SK-N-SH treated with all-trans-retinoic acid at 6 μM for 48 hours (cell line): ENCODE measurements around the gene LIN28B.

Experiments used
- CREB5 ChIP-seq: fragments of 250-450 bp; sonication (Bioruptor Pico); IDR thresholded peaks from 2 replicates; pipeline ENCODE4 v1.5.1; 2020; ENCODE audit warnings: low read depth, mild to moderate bottlenecking, moderate library complexity
- CSDC2 ChIP-seq: fragments of 250-450 bp; sonication (Bioruptor Pico); IDR thresholded peaks from 2 replicates; pipeline ENCODE4 v1.5.0; 2020; ENCODE audit warnings: mild to moderate bottlenecking, moderate library complexity
- CSRNP3 ChIP-seq: fragments of 250-450 bp; sonication (Bioruptor Pico); IDR thresholded peaks from 2 replicates; pipeline ENCODE4 v1.5.1; 2021; ENCODE audit warnings: mild to moderate bottlenecking, moderate library complexity
- ESRRG ChIP-seq: fragments of 250-450 bp; sonication (Bioruptor Pico); IDR thresholded peaks from 2 replicates; pipeline ENCODE4 v1.6.1; 2021; ENCODE audit warnings: mild to moderate bottlenecking
- GLIS3 ChIP-seq: fragments of 250-450 bp; sonication (Bioruptor Pico); IDR thresholded peaks from 2 replicates; pipeline ENCODE4 v1.5.0; 2020; ENCODE audit warnings: mild to moderate bottlenecking, moderate library complexity
- ISL1 ChIP-seq: fragments of 250-450 bp; sonication (Bioruptor Pico); IDR thresholded peaks from 2 replicates; pipeline ENCODE4 v2.1.2; 2022; ENCODE audit warnings: mild to moderate bottlenecking, moderate library complexity
- OSR1 ChIP-seq: fragments of 250-450 bp; sonication (Bioruptor Pico); IDR thresholded peaks from 2 replicates; pipeline ENCODE4 v1.8.0; 2022; ENCODE audit warnings: moderate library complexity, mild to moderate bottlenecking, inconsistent platforms
- PPARA ChIP-seq: fragments of 250-450 bp; sonication (Bioruptor Pico); IDR thresholded peaks from 2 replicates; pipeline ENCODE4 v1.5.0; 2020; ENCODE audit warnings: mild to moderate bottlenecking, borderline replicate concordance
- ZC3H10 ChIP-seq: fragments of 250-450 bp; sonication (Bioruptor Pico); IDR thresholded peaks from 2 replicates; pipeline ENCODE4 v1.5.1; 2021; ENCODE audit warnings: mild to moderate bottlenecking, moderate library complexity
- ZFP3 ChIP-seq: fragments of 250-450 bp; sonication (Bioruptor Pico); IDR thresholded peaks from 2 replicates; pipeline ENCODE4 v1.5.0; 2020; ENCODE audit warnings: mild to moderate bottlenecking, moderate library complexity
- ZNF8 ChIP-seq: fragments of 450-650 bp; formaldehyde crosslinking; IDR thresholded peaks from 2 replicates; pipeline ENCODE4 v1.5.0; 2020; ENCODE audit warnings: mild to moderate bottlenecking, moderate library complexity

GRCh38 chr6:104908888-104909525 is 47.9 kb upstream of the LIN28B start:
- no peak for TF ChIP-seq CSRNP3 (CRISPR knock-in tag)
- no peak for TF ChIP-seq ESRRG (CRISPR knock-in tag)
- TF ChIP-seq GLIS3 (CRISPR knock-in tag): no peak
- TF ChIP-seq ZC3H10 (CRISPR knock-in tag): no peak
- no peak for TF ChIP-seq CSDC2 (CRISPR knock-in tag)
- no peak for TF ChIP-seq ZNF8 (CRISPR knock-in tag)
- no peak for TF ChIP-seq PPARA
- no peak for TF ChIP-seq ZFP3 (CRISPR knock-in tag)
- no peak for TF ChIP-seq OSR1
- TF ChIP-seq CREB5: no peak
- no peak for TF ChIP-seq ISL1 (CRISPR knock-in tag)
